Effector memory CD4-positive, alpha-beta T cell (primary cell): ENCODE measurements around the gene HCN2.

Source experiments
- DNase-seq, 3 donors: peaks; one replicate each; pipeline ENCODE4 v3.0.0-alpha.2; 2020
- H3K27ac ChIP-seq: 2 replicates; pipeline ENCODE4 v1.7.0; 2013; ENCODE audit warnings: mild to moderate bottlenecking, low read length, moderate library complexity; ENCODE audit not compliant: insufficient read depth, poor library complexity, severe bottlenecking
- H3K27me3 ChIP-seq: replicated peaks from 2 replicates; pipeline ENCODE4 v1.7.0; 2013; ENCODE audit warnings: mild to moderate bottlenecking, low read length; ENCODE audit not compliant: insufficient read depth, control insufficient read depth, poor library complexity, severe bottlenecking
- H3K36me3 ChIP-seq: 2 replicates; pipeline ENCODE4 v1.7.0; 2013; ENCODE audit warnings: mild to moderate bottlenecking, low read length, moderate library complexity; ENCODE audit not compliant: control insufficient read depth, insufficient read depth
- H3K4me1 ChIP-seq: 2 replicates; pipeline ENCODE4 v1.7.0; 2013; ENCODE audit warnings: low read length, mild to moderate bottlenecking; ENCODE audit not compliant: control insufficient read depth, insufficient read depth, poor library complexity, severe bottlenecking
- H3K4me3 ChIP-seq: 2 replicates; pipeline ENCODE4 v1.7.0; 2013; ENCODE audit warnings: low read length, low read depth, mild to moderate bottlenecking; ENCODE audit not compliant: insufficient read depth, poor library complexity, severe bottlenecking
- H3K9me3 ChIP-seq: 2 replicates; pipeline ENCODE4 v1.7.0; 2013; ENCODE audit warnings: mild to moderate bottlenecking, low read length, moderate library complexity; ENCODE audit not compliant: control insufficient read depth

HCN2 gene

GRCh38 chr19:640161-640558 is 50.5 kb downstream of the HCN2 start:
- peak overlapping the region; percentile 29 for H3K4me3 ChIP-seq
- no peaks in the 10 kb centered on the region for H3K27me3 ChIP-seq
- no peaks in the 10 kb centered on the region for H3K36me3 ChIP-seq
- no peak overlapping the region for H3K27ac ChIP-seq
- H3K9me3 ChIP-seq: no peaks in the 10 kb centered on the region
- DNase-seq: no peak
- H3K4me1 ChIP-seq: peaks cover 13% of the 10 kb centered on the region

GRCh38 chr19:640606-641189 is 51.0 kb downstream of the HCN2 start:
- Histone ChIP-seq H3K27me3 (no peaks in the 10 kb centered on the region), H3K9me3 (no peaks in the 10 kb centered on the region), H3K36me3 (peaks cover 3% of the 10 kb centered on the region), H3K27ac (no peak overlapping the region), H3K4me3 (no peak overlapping the region), H3K4me1 (peaks cover 13% of the 10 kb centered on the region)
- no peak for DNase-seq

GRCh38 chr19:641702-642101 is 52.0 kb downstream of the HCN2 start:
- no peak overlapping the region for H3K27ac ChIP-seq
- H3K4me3 ChIP-seq: no peak overlapping the region
- H3K36me3 ChIP-seq: peaks cover 8% of the 10 kb centered on the region

GRCh38 chr19:642767-643727 is 53.4 kb downstream of the HCN2 start:
- Histone ChIP-seq H3K27ac (no peak overlapping the region), H3K9me3 (no peaks in the 10 kb centered on the region), H3K36me3 (peaks cover 21% of the 10 kb centered on the region), H3K4me3 (no peak overlapping the region), H3K27me3 (no peaks in the 10 kb centered on the region), H3K4me1 (peaks cover 13% of the 10 kb centered on the region)
- DNase-seq: no peak

More at GRCh38 chr19:641702-642101, 52.0 kb downstream of the HCN2 start:
- DNase-seq: no peak
- H3K27me3 ChIP-seq: no peaks in the 10 kb centered on the region
- H3K9me3 ChIP-seq: no peaks in the 10 kb centered on the region
- H3K4me1 ChIP-seq: peaks cover 13% of the 10 kb centered on the region

- H3K4me3 ChIP-seq: no peak overlapping the region
- H3K9me3 ChIP-seq: no peaks in the 10 kb centered on the region
- no peak for DNase-seq
- peaks cover 7% of the 10 kb centered on the region for H3K4me1 ChIP-seq
- no peaks in the 10 kb centered on the region for H3K27me3 ChIP-seq
- H3K36me3 ChIP-seq: peaks cover 27% of the 10 kb centered on the region
- no peak overlapping the region for H3K27ac ChIP-seq
Observed at GRCh38 chr19:643736-644135, 54.1 kb downstream of the HCN2 start.

GRCh38 chr19:644363-644762 is 54.7 kb downstream of the HCN2 start:
- no peaks in the 10 kb centered on the region for H3K9me3 ChIP-seq
- DNase-seq: no peak
- H3K27ac ChIP-seq: no peak overlapping the region
- H3K4me3 ChIP-seq: no peak overlapping the region
- peaks cover under 1% of the 10 kb centered on the region for H3K4me1 ChIP-seq
- peaks cover 33% of the 10 kb centered on the region for H3K36me3 ChIP-seq
- H3K27me3 ChIP-seq: no peaks in the 10 kb centered on the region

- peaks cover 37% of the 10 kb centered on the region for H3K36me3 ChIP-seq
- H3K4me3 ChIP-seq: no peak overlapping the region
- no peaks in the 10 kb centered on the region for H3K4me1 ChIP-seq
- no peaks in the 10 kb centered on the region for H3K9me3 ChIP-seq
- H3K27me3 ChIP-seq: no peaks in the 10 kb centered on the region
- DNase-seq: no peak
- H3K27ac ChIP-seq: no peak overlapping the region
Observed at GRCh38 chr19:644789-645188, 55.1 kb downstream of the HCN2 start.

- no peaks in the 10 kb centered on the region for H3K4me1 ChIP-seq
- H3K27ac ChIP-seq: no peak overlapping the region
- H3K27me3 ChIP-seq: no peaks in the 10 kb centered on the region
- H3K36me3 ChIP-seq: peaks cover 48% of the 10 kb centered on the region
- no peaks in the 10 kb centered on the region for H3K9me3 ChIP-seq
- no peak for DNase-seq
- no peak overlapping the region for H3K4me3 ChIP-seq
Observed at GRCh38 chr19:645912-646778, 56.5 kb downstream of the HCN2 start.

- Histone ChIP-seq H3K27me3 (no peaks in the 10 kb centered on the region), H3K27ac (no peak overlapping the region), H3K9me3 (no peaks in the 10 kb centered on the region), H3K36me3 (peaks cover 57% of the 10 kb centered on the region), H3K4me3 (no peak overlapping the region), H3K4me1 (no peaks in the 10 kb centered on the region)
- no peak for DNase-seq
Observed at GRCh38 chr19:646779-647565, 57.3 kb downstream of the HCN2 start.
